Fibroblast of the aortic adventitia (primary cell): ENCODE measurements around the gene BAIAP3. TPM values are rescaled to one million over a fixed set of nuclear protein-coding genes. Genes with fewer than 3 reads are reported as not detected.

Experiments
- DNase-seq: peaks from one replicate; pipeline ENCODE4 v3.0.0-alpha.2; 2010; ENCODE audit warnings: low read depth
- H3K4me3 ChIP-seq: 2 replicates; pipeline ENCODE4 v1.5.1; 2011; ENCODE audit warnings: low read depth, mild to moderate bottlenecking, control low read depth, low read length, moderate library complexity
- CTCF ChIP-seq: IDR thresholded peaks from 2 replicates; pipeline ENCODE4 v1.5.1; 2011; ENCODE audit warnings: mild to moderate bottlenecking, low read length, control low read depth, inconsistent platforms; ENCODE audit not compliant: insufficient read depth
- total RNA-seq: library from RNA; depleted of rRNA; stranded (reverse); fragments of >200 nt; gene quantifications from 2 replicates; pipeline ENCODE4 v1.2.3, GENCODE V29; 2012; ENCODE audit warnings: low replicate concordance

The BAIAP3 gene
- total RNA-seq, 1 donor, result 0.09 TPM

- DNase-seq, result peak; percentile 18
- peak; percentile 74 for TF ChIP-seq CTCF
- H3K4me3 ChIP-seq, result no peak overlapping the region
Observed at GRCh38 chr16:1363501-1364041, 30.1 kb downstream of the BAIAP3 start.

GRCh38 chr16:1364510-1364909, 31.1 kb downstream of the BAIAP3 start:
- no peak for DNase-seq
- H3K4me3 ChIP-seq, result no peak overlapping the region
- TF ChIP-seq CTCF, result no peak

GRCh38 chr16:1366060-1366711, 32.7 kb downstream of the BAIAP3 start:
- DNase-seq, result no peak
- TF ChIP-seq CTCF, result no peak
- H3K4me3 ChIP-seq, result no peak overlapping the region

- H3K4me3 ChIP-seq, result no peak overlapping the region
- no peak for TF ChIP-seq CTCF
- no peak for DNase-seq
Observed at GRCh38 chr16:1366712-1367299, 33.4 kb downstream of the BAIAP3 start.

- TF ChIP-seq CTCF, result no peak
- no peak for DNase-seq
- no peak overlapping the region for H3K4me3 ChIP-seq
Observed at GRCh38 chr16:1367486-1368174, 34.2 kb downstream of the BAIAP3 start.

GRCh38 chr16:1371054-1371978, 37.9 kb downstream of the BAIAP3 start:
- no peak overlapping the region for H3K4me3 ChIP-seq
- no peak for TF ChIP-seq CTCF
- no peak for DNase-seq
